Activated CD4-positive, alpha-beta T cell treated with anti-CD3 and anti-CD28 coated beads for 48 hours (primary cell): ENCODE results near the gene LRCH1.
A peak's percentile ranks its signal among the peaks of the same experiment; 100 is the strongest.
"Not testable (repeated sequence)": the region's sequence is repeated elsewhere in the genome, so short reads cannot be mapped to it uniquely, and the experiment has no call there.

Experiments used
- DNase-seq: peaks from one replicate; pipeline ENCODE4 v3.0.0-alpha.2; 2020

Gene LRCH1

GRCh38 chr13:46761866-46762265, 208.9 kb downstream of the LRCH1 start:
- DNase-seq = no peak

GRCh38 chr13:46769925-46770324, 217.0 kb downstream of the LRCH1 start:
- not testable (repeated sequence) for DNase-seq

GRCh38 chr13:46771693-46772092, 218.7 kb downstream of the LRCH1 start:
- no peak for DNase-seq

- DNase-seq = no peak
These were observed 220.6 kb downstream of the LRCH1 start for GRCh38 chr13:46773541-46773940.

GRCh38 chr13:46775385-46776107, 222.6 kb downstream of the LRCH1 start:
- DNase-seq = no peak

- no peak for DNase-seq
These were observed 225.1 kb downstream of the LRCH1 start for GRCh38 chr13:46778095-46778494.

- DNase-seq = no peak
These were observed 225.9 kb downstream of the LRCH1 start for GRCh38 chr13:46778890-46779289.

GRCh38 chr13:46782066-46782465, 229.1 kb downstream of the LRCH1 start:
- DNase-seq = no peak

- no peak for DNase-seq
These were observed 229.7 kb downstream of the LRCH1 start for GRCh38 chr13:46782691-46783090.

GRCh38 chr13:46783504-46783903, 230.5 kb downstream of the LRCH1 start:
- DNase-seq = no peak

- DNase-seq = peak; percentile 15
These were observed 242.4 kb downstream of the LRCH1 start for GRCh38 chr13:46795321-46795720.

- DNase-seq = no peak
These were observed 243.2 kb downstream of the LRCH1 start for GRCh38 chr13:46796129-46796514.

GRCh38 chr13:46796515-46797474, 243.8 kb downstream of the LRCH1 start, which contains the start of gene ESD:
ESD (minus strand) TSS chr13:46797161; CDS start chr13:46791413, 5,748 bp downstream.
- DNase-seq = peak; percentile 97

GRCh38 chr13:46797501-46798237, 244.7 kb downstream of the LRCH1 start:
- no peak for DNase-seq

GRCh38 chr13:46799139-46799538, 246.2 kb downstream of the LRCH1 start:
- no peak for DNase-seq

- DNase-seq = no peak
These were observed 248.9 kb downstream of the LRCH1 start for GRCh38 chr13:46801858-46802257.
